ENCODE data around the gene HEATR9. TPM values are rescaled to one million over a fixed set of nuclear protein-coding genes. Genes with fewer than 3 reads are reported as not detected.

HEATR9 gene
- total and polyA plus RNA-seq, 2 of the 13 experiments (the other 11 are each of a cell fraction or from before 2014, with no cell fraction given): not detected

DNA sequence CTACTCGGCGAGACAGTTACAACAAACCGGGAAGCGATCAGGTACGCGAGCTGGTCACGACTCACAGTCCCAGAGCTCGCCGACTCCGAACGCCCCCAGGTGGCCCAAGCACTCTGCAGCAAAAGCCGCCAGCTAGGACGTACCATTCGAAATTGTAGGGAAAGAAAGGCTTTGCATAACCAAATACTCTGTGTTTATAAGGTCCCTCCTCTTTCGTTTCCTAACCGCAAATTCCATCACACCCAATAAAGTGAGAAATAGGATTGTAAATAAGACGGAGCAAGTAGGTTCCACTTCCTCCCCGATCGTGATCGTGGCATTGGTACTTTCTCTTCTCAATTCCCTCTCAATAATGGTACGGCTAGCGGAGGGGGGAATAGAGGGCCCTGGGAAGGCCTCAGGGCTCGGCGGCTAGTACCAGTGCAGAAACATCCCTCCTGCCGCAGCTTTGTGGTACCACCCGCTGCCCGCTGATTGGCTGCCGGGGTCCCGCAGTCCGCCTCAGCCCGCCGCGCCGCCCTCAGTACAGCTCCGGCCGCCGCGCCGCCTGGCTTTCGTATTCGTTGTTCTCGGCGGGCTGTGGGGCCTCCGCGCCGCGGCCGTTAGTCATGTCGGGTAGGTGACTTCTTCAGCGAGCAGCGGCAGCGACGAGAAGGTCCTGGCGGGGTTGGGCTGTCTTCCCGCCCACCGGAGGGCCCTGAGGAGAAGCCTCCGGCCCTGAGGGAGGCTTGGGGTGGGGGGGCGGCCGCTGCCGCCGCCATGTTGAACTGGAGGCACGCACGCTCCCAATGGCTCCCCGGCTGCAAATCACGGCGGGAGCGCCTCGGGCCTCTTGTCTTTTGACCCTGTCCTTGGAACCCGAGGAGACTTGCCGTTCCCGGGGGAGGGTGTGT, 59.5 kb downstream of the HEATR9 start, which contains the start of gene TAF15 (continued):
- TF ChIP-seq PHF20 (CRISPR knock-in tag; IDR thresholded peaks at IDR 0.05) (no peak), ZNF34 (CRISPR knock-in tag; IDR thresholded peaks at IDR 0.05; ENCODE audit: borderline replicate concordance) (no peak), RXRA (CRISPR knock-in tag; IDR thresholded peaks at IDR 0.05) (peak; percentile 43; the same call in 1 of the 2 replicates)
- TF ChIP-seq, protein P1, sequence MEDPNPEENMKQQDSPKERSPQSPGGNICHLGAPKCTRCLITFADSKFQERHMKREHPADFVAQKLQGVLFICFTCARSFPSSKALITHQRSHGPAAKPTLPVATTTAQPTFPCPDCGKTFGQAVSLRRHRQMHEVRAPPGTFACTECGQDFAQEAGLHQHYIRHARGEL (CRISPR knock-in tag; IDR thresholded peaks at IDR 0.05): no peak
- TF ChIP-seq, protein P2, sequence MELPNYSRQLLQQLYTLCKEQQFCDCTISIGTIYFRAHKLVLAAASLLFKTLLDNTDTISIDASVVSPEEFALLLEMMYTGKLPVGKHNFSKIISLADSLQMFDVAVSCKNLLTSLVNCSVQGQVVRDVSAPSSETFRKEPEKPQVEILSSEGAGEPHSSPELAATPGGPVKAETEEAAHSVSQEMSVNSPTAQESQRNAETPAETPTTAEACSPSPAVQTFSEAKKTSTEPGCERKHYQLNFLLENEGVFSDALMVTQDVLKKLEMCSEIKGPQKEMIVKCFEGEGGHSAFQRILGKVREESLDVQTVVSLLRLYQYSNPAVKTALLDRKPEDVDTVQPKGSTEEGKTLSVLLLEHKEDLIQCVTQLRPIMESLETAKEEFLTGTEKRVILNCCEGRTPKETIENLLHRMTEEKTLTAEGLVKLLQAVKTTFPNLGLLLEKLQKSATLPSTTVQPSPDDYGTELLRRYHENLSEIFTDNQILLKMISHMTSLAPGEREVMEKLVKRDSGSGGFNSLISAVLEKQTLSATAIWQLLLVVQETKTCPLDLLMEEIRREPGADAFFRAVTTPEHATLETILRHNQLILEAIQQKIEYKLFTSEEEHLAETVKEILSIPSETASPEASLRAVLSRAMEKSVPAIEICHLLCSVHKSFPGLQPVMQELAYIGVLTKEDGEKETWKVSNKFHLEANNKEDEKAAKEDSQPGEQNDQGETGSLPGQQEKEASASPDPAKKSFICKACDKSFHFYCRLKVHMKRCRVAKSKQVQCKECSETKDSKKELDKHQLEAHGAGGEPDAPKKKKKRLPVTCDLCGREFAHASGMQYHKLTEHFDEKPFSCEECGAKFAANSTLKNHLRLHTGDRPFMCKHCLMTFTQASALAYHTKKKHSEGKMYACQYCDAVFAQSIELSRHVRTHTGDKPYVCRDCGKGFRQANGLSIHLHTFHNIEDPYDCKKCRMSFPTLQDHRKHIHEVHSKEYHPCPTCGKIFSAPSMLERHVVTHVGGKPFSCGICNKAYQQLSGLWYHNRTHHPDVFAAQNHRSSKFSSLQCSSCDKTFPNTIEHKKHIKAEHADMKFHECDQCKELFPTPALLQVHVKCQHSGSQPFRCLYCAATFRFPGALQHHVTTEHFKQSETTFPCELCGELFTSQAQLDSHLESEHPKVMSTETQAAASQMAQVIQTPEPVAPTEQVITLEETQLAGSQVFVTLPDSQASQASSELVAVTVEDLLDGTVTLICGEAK (IDR thresholded peaks at IDR 0.05): no peak
- TF ChIP-seq, protein P2 (CRISPR knock-in tag; IDR thresholded peaks at IDR 0.05): no peak; the same call in 1 of the 2 replicates
- TF ChIP-seq, protein P3, sequence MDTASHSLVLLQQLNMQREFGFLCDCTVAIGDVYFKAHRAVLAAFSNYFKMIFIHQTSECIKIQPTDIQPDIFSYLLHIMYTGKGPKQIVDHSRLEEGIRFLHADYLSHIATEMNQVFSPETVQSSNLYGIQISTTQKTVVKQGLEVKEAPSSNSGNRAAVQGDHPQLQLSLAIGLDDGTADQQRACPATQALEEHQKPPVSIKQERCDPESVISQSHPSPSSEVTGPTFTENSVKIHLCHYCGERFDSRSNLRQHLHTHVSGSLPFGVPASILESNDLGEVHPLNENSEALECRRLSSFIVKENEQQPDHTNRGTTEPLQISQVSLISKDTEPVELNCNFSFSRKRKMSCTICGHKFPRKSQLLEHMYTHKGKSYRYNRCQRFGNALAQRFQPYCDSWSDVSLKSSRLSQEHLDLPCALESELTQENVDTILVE (CRISPR knock-in tag; IDR thresholded peaks at IDR 0.05): peak; percentile 67
- TF ChIP-seq, protein P4, sequence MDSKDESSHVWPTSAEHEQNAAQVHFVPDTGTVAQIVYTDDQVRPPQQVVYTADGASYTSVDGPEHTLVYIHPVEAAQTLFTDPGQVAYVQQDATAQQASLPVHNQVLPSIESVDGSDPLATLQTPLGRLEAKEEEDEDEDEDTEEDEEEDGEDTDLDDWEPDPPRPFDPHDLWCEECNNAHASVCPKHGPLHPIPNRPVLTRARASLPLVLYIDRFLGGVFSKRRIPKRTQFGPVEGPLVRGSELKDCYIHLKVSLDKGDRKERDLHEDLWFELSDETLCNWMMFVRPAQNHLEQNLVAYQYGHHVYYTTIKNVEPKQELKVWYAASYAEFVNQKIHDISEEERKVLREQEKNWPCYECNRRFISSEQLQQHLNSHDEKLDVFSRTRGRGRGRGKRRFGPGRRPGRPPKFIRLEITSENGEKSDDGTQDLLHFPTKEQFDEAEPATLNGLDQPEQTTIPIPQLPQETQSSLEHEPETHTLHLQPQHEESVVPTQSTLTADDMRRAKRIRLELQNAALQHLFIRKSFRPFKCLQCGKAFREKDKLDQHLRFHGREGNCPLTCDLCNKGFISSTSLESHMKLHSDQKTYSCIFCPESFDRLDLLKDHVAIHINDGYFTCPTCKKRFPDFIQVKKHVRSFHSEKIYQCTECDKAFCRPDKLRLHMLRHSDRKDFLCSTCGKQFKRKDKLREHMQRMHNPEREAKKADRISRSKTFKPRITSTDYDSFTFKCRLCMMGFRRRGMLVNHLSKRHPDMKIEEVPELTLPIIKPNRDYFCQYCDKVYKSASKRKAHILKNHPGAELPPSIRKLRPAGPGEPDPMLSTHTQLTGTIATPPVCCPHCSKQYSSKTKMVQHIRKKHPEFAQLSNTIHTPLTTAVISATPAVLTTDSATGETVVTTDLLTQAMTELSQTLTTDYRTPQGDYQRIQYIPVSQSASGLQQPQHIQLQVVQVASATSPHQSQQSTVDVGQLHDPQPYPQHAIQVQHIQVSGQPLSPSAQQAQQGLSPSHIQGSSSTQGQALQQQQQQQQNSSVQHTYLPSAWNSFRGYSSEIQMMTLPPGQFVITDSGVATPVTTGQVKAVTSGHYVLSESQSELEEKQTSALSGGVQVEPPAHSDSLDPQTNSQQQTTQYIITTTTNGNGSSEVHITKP (CRISPR knock-in tag; IDR thresholded peaks at IDR 0.05; ENCODE audit: low read depth): peak; percentile 100

Measured in HepG2 (cell line).